BE2C (cell line): ENCODE results near the gene TRAPPC3L.

Experiments used
- DNase-seq: peaks from one replicate; pipeline ENCODE4 v3.0.0-alpha.2; 2020
- H3K27me3 ChIP-seq: fragments of 250-450 bp; sonication (Bioruptor Pico); 2 replicates; pipeline ENCODE4 v1.5.1; 2020; ENCODE audit warnings: mild to moderate bottlenecking
- H3K36me3 ChIP-seq: fragments of 250-450 bp; sonication (Bioruptor Pico); 2 replicates; pipeline ENCODE4 v1.5.1; 2020; ENCODE audit warnings: mild to moderate bottlenecking
- H3K4me1 ChIP-seq: fragments of 250-450 bp; sonication (Bioruptor Pico); 2 replicates; pipeline ENCODE4 v1.5.1; 2020
- H3K4me3 ChIP-seq: 2 replicates; pipeline ENCODE4 v1.5.1; 2011; ENCODE audit warnings: low read depth, low read length
- H3K9me3 ChIP-seq: fragments of 250-450 bp; sonication (Bioruptor Pico); 2 replicates; pipeline ENCODE4 v1.5.1; 2020
- CTCF ChIP-seq: IDR thresholded peaks from 2 replicates; pipeline ENCODE4 v1.5.1; 2012; ENCODE audit warnings: mild to moderate bottlenecking, low read depth, low read length

Gene TRAPPC3L

DNA sequence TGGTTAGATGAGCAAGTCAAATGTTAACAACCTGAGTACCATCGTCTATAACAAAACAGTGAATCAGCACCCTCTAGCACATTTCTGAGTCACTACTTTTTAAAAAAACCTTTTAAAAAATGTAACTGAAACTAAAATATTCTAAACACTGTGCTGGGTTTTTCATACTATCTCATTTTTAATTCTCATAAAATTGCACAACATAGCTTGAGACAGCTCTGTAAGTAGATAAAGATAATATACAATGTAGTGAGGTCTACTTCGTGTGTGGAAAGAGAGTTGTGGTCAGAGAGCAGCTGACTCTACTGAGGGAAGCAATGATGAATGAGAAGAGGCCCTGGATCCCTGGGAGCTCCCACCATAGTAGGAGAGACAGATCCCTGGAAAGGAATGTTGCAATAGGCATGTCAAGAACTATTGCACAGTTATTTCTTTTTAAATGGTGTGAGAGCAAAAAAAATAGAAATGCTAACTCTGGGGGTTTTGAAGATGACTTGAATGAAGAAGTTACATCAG, 97.9 kb downstream of the TRAPPC3L start:
- H3K36me3 ChIP-seq, result no peaks in the 10 kb centered on the region
- no peak for TF ChIP-seq CTCF
- no peaks in the 10 kb centered on the region for H3K27me3 ChIP-seq
- no peak overlapping the region for H3K4me3 ChIP-seq
- no peaks in the 10 kb centered on the region for H3K4me1 ChIP-seq
- no peaks in the 10 kb centered on the region for H3K9me3 ChIP-seq
- no peak for DNase-seq

DNA sequence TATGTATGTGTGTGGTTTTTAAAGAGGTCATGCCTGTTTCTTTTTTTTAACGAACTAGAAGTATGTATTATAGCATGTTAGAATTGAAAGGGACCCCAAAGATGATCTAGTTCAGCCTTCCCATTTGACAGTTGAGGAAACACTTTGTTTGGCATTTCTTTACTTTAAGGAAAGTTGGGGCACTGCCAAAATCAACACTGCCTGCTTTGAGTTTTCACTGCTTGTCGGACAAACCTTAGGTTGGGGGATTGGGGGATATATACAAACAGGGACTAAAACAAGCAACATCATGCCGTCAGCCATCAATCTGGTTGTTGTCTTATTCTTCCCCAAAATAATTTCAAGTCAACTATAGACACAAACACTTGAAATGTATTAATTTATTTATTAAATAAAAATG, 98.4 kb downstream of the TRAPPC3L start:
- no peak for DNase-seq
- no peak for TF ChIP-seq CTCF

DNA sequence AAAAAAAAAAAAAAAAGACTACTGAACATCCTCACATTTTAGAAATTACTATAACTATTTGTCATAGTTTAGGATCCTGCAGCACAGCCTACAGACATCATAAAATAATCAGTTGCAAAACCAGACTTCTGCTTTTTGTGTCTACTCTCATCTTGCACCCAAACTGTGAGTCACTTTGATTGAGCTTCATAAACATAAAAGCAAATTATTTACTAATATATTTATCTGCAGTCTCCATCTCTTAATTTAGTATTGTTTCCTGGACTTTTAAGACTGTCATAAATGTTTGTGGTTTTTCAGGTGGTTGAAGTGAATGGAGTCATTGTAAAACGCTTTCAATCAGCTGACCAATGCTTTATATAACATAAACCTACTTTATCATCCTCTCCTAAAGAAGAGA, 99.1 kb downstream of the TRAPPC3L start:
- no peaks in the 10 kb centered on the region for H3K4me1 ChIP-seq
- no peaks in the 10 kb centered on the region for H3K27me3 ChIP-seq
- no peaks in the 10 kb centered on the region for H3K36me3 ChIP-seq
- TF ChIP-seq CTCF, result no peak
- no peak overlapping the region for H3K4me3 ChIP-seq
- no peak for DNase-seq
- no peaks in the 10 kb centered on the region for H3K9me3 ChIP-seq

More for the DNA sequence above, 98.4 kb downstream of the TRAPPC3L start:
- Histone ChIP-seq H3K4me3 (no peak overlapping the region), H3K27me3 (no peaks in the 10 kb centered on the region), H3K9me3 (no peaks in the 10 kb centered on the region), H3K4me1 (no peaks in the 10 kb centered on the region), H3K36me3 (no peaks in the 10 kb centered on the region)

DNA sequence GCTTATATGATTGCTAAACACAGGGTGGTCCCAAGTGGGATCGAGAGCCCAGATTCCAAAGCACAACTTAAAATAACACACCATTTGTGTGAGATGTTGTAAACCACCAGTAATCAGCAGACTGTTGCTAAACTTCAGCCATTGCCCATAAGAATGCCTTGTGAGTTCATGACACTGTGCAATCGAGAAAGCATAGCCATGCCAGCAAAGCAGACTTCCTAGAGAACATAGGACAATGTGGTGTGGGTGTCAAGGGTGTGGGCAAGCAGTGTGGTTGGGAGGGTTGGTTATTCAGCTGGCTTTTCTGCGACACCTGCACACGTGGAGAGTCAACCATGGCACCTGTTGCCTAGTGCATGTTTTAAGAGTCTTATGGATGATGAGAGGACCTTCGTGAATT, 100.4 kb downstream of the TRAPPC3L start:
- H3K36me3 ChIP-seq, result no peaks in the 10 kb centered on the region
- no peaks in the 10 kb centered on the region for H3K27me3 ChIP-seq
- H3K4me3 ChIP-seq, result no peak overlapping the region
- H3K9me3 ChIP-seq, result no peaks in the 10 kb centered on the region
- no peaks in the 10 kb centered on the region for H3K4me1 ChIP-seq
- no peak for DNase-seq
- TF ChIP-seq CTCF, result no peak
